Stomach (tissue), 4 donors: ENCODE measurements around the gene OBSL1.

Source experiments
- EP300 ChIP-seq: sonication (generic); formaldehyde crosslinking; IDR thresholded peaks from one replicate; pipeline ENCODE4 v1.6.1; 2017; ENCODE audit warnings: antibody characterized with exemption
- POLR2A ChIP-seq, 4 donors: fragments of 450-650 bp; IDR thresholded peaks; one replicate each; pipeline ENCODE4 v1.6.1; 2016; ENCODE audit warnings: antibody characterized with exemption in 4 of 4, control low read depth in 2 of 4, mild to moderate bottlenecking in 1 of 4, moderate library complexity in 1 of 4
- POLR2AphosphoS5 ChIP-seq, 3 donors: sonication (generic); formaldehyde crosslinking; IDR thresholded peaks; one replicate each; pipeline ENCODE4 v1.6.1; 2016; ENCODE audit warnings: antibody characterized with exemption in 3 of 3
- TF ChIP-seq, protein P1 (sequence below), 7 experiments: fragments of 450-650 bp in 4 of 7; fragments of 200-600 bp in 3 of 7; sonication (generic) in 3 of 7; IDR thresholded peaks; one replicate each; pipeline ENCODE4 v1.5.1; 2016 to 2019; ENCODE audit warnings: antibody characterized with exemption in 7 of 7, control low read depth in 2 of 7, mild to moderate bottlenecking in 1 of 7

DNA sequence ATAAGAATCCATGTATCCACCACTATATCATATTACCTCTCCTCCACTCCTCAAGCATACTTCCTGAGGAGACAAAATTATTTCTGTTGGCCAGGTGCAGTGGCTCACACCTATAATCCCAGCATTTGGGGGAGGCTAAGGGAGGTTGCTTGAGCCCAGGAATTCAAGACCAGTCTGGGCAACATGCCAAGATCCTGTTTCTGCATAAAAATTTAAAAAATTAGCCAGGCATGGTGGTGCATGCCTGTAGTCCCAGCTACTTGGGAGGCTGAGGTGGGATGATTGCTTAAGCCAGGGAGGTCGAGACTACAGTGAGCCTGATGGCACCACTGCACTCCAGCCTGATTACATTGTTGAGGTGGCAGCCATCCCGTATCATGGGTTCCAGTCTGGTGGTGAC, 10.0 kb upstream of the OBSL1 start:
- TF ChIP-seq POLR2AphosphoS5 (IDR thresholded peaks at IDR 0.05) (no peak), POLR2A (IDR thresholded peaks at IDR 0.05) (no peak), EP300 (no peak)
- TF ChIP-seq, protein P1, sequence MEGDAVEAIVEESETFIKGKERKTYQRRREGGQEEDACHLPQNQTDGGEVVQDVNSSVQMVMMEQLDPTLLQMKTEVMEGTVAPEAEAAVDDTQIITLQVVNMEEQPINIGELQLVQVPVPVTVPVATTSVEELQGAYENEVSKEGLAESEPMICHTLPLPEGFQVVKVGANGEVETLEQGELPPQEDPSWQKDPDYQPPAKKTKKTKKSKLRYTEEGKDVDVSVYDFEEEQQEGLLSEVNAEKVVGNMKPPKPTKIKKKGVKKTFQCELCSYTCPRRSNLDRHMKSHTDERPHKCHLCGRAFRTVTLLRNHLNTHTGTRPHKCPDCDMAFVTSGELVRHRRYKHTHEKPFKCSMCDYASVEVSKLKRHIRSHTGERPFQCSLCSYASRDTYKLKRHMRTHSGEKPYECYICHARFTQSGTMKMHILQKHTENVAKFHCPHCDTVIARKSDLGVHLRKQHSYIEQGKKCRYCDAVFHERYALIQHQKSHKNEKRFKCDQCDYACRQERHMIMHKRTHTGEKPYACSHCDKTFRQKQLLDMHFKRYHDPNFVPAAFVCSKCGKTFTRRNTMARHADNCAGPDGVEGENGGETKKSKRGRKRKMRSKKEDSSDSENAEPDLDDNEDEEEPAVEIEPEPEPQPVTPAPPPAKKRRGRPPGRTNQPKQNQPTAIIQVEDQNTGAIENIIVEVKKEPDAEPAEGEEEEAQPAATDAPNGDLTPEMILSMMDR (IDR thresholded peaks at IDR 0.05): no peak
